H1 (cell line): Measurements from ENCODE around the gene FGF19. TPM values are rescaled to one million over a fixed set of nuclear protein-coding genes. Genes with fewer than 3 reads are reported as not detected.

Experiments
- CTCF ChIA-PET: fragments of 300-600 bp; sonication (Branson Sonifier 250); formaldehyde crosslinking; loops from one replicate; lab custom pipeline; 2021; ENCODE audit not compliant: partially characterized antibody; lab: Charles Lee
- POLR2A ChIA-PET: fragments of 300-600 bp; sonication (Branson Sonifier 250); formaldehyde crosslinking; loops from one replicate; lab custom pipeline; 2021; ENCODE audit warnings: inconsistent platforms; ENCODE audit not compliant: partially characterized antibody; lab: Charles Lee
- DNase-seq, 2 experiments: peaks; one replicate each; pipeline versions ENCODE4 v3.0.0 to v3.0.0-alpha.2; 2010 to 2022; ENCODE audit warnings: low spot score in 2 of 2, low read depth in 1 of 2, mixed read lengths in 1 of 2
- FAIRE-seq: peaks from 2 replicates; lab custom pipeline; 2011; peaks lifted over from hg19 to GRCh38; lab: Jason Lieb, UNC
- H2AFZ ChIP-seq: 2 replicates; pipeline ENCODE4 v1.8.1; 2012; ENCODE audit warnings: low read length, inconsistent platforms
- H2AK5ac ChIP-seq: 2 replicates; pipeline ENCODE4 v1.6.1; 2013; ENCODE audit warnings: low read depth, low read length
- H2BK120ac ChIP-seq: replicated peaks from 2 replicates; pipeline ENCODE3; 2013; ENCODE audit warnings: low read depth, low read length, inconsistent platforms
- H2BK12ac ChIP-seq: 2 replicates; pipeline ENCODE4 v1.6.1; 2013; ENCODE audit warnings: low read depth, low read length
- H2BK15ac ChIP-seq: 2 replicates; pipeline ENCODE4 v1.6.1; 2013; ENCODE audit warnings: low read length
- H2BK20ac ChIP-seq: 2 replicates; pipeline ENCODE4 v1.6.1; 2013; ENCODE audit warnings: low read length
- H2BK5ac ChIP-seq: 2 replicates; pipeline ENCODE4 v1.6.1; 2013; ENCODE audit warnings: low read depth, low read length
- H3K14ac ChIP-seq: 2 replicates; pipeline ENCODE4 v1.6.1; 2013; ENCODE audit warnings: inconsistent platforms; ENCODE audit not compliant: insufficient read length
- H3K18ac ChIP-seq: 2 replicates; pipeline ENCODE4 v1.6.1; 2013; ENCODE audit warnings: low read length; ENCODE audit errors: extremely low read depth
- H3K23ac ChIP-seq: 2 replicates; pipeline ENCODE4 v1.6.1; 2013; ENCODE audit warnings: inconsistent platforms; ENCODE audit not compliant: insufficient read length
- H3K23me2 ChIP-seq: 2 replicates; pipeline ENCODE4 v1.6.1; 2013; ENCODE audit warnings: low read depth, low read length
- H3K27ac ChIP-seq: 2 replicates; pipeline ENCODE4 v1.6.1; 2011; ENCODE audit warnings: low read depth, low read length, inconsistent platforms
- H3K27me3 ChIP-seq, 4 experiments: replicated peaks in 1 of 4; 1 replicate in 1 of 4; 2 replicates in 3 of 4; pipeline versions ENCODE4 v1.6.1 to v1.8.1; 2011 to 2013; ENCODE audit warnings: low read length in 3 of 4, mild to moderate bottlenecking in 3 of 4, inconsistent platforms in 2 of 4, mixed read lengths in 2 of 4, moderate library complexity in 1 of 4; ENCODE audit not compliant: control insufficient read depth in 3 of 4, insufficient read depth in 3 of 4; ENCODE audit errors: extremely low read depth in 1 of 4
- H3K36me3 ChIP-seq, 4 experiments: 2 replicates each; pipeline versions ENCODE4 v1.6.1 to v1.8.1; 2011 to 2013; ENCODE audit warnings: mild to moderate bottlenecking in 4 of 4, low read length in 3 of 4, moderate library complexity in 2 of 4, control low read depth in 1 of 4, inconsistent platforms in 1 of 4; ENCODE audit not compliant: insufficient read depth in 4 of 4, control insufficient read depth in 2 of 4
- H3K4ac ChIP-seq: replicated peaks from 2 replicates; pipeline ENCODE3; 2013; ENCODE audit warnings: low read length, low read depth, mixed read lengths, inconsistent platforms; ENCODE audit not compliant: insufficient read length
- H3K4me1 ChIP-seq, 4 experiments: replicated peaks in 1 of 4; 1 replicate in 1 of 4; 2 replicates in 3 of 4; pipeline versions ENCODE4 v1.6.1 to v1.8.1; 2011 to 2013; ENCODE audit warnings: low read length in 3 of 4, inconsistent platforms in 2 of 4, mixed read lengths in 1 of 4; ENCODE audit not compliant: insufficient read depth in 4 of 4, control insufficient read depth in 3 of 4
- H3K4me2 ChIP-seq, 2 experiments: 2 replicates each; pipeline versions ENCODE4 v1.6.1 to v1.8.1; 2011 to 2013; ENCODE audit warnings: low read depth in 2 of 2, low read length in 2 of 2, control low read depth in 1 of 2, inconsistent platforms in 1 of 2, mild to moderate bottlenecking in 1 of 2; ENCODE audit not compliant: insufficient read depth in 1 of 2
- H3K4me3 ChIP-seq, 4 experiments: fragments of 200-600, 300-600 bp in 1 of 4; sonication (generic), shearing (Covaris generic), sonication (Bioruptor Twin) in 1 of 4; 2 replicates each; pipeline versions ENCODE4 v1.5.1 to v1.8.1; 2011 to 2016; ENCODE audit warnings: low read length in 4 of 4, low read depth in 3 of 4, control low read depth in 2 of 4, inconsistent platforms in 2 of 4, mild to moderate bottlenecking in 2 of 4, mixed read lengths in 1 of 4, moderate library complexity in 1 of 4; ENCODE audit not compliant: insufficient read depth in 2 of 4; ENCODE audit errors: extremely low read depth in 1 of 4
- H3K56ac ChIP-seq: replicated peaks from 2 replicates; pipeline ENCODE3; 2013; ENCODE audit warnings: low read depth, mild to moderate bottlenecking, mixed read lengths, low read length, inconsistent platforms; ENCODE audit not compliant: insufficient read length
- H3K79me1 ChIP-seq: 2 replicates; pipeline ENCODE4 v1.6.1; 2013; ENCODE audit warnings: low read depth, low read length, control low read depth
- H3K79me2 ChIP-seq, 2 experiments: 2 replicates each; pipeline versions ENCODE4 v1.6.1 to v1.8.1; 2012 to 2013; ENCODE audit warnings: low read length in 2 of 2, mild to moderate bottlenecking in 2 of 2, inconsistent platforms in 1 of 2; ENCODE audit not compliant: insufficient read depth in 2 of 2, control insufficient read depth in 1 of 2
- H3K9ac ChIP-seq, 4 experiments: replicated peaks in 1 of 4; 1 replicate in 1 of 4; 2 replicates in 3 of 4; pipeline versions ENCODE4 v1.6.1 to v1.8.1; 2011 to 2013; ENCODE audit warnings: low read depth in 3 of 4, low read length in 3 of 4, control low read depth in 2 of 4, mild to moderate bottlenecking in 2 of 4, moderate library complexity in 2 of 4, inconsistent platforms in 1 of 4; ENCODE audit errors: extremely low read depth in 1 of 4
- H3K9me3 ChIP-seq, 2 experiments: 2 replicates each; pipeline versions ENCODE4 v1.6.1 to v1.8.1; 2012 to 2013; ENCODE audit warnings: mild to moderate bottlenecking in 2 of 2, moderate library complexity in 2 of 2, control low read depth in 1 of 2, inconsistent platforms in 1 of 2, low read depth in 1 of 2, low read length in 1 of 2, mixed read lengths in 1 of 2; ENCODE audit not compliant: insufficient read depth in 2 of 2
- H4K20me1 ChIP-seq, 2 experiments: replicated peaks in 1 of 2; 2 replicates each; pipeline versions ENCODE3 to v1.8.1; 2011 to 2013; ENCODE audit warnings: inconsistent platforms in 2 of 2, low read length in 2 of 2, mild to moderate bottlenecking in 1 of 2; ENCODE audit not compliant: insufficient read depth in 2 of 2, control insufficient read depth in 1 of 2
- H4K5ac ChIP-seq: 2 replicates; pipeline ENCODE4 v1.6.1; 2013; ENCODE audit warnings: low read length, low read depth, mixed read lengths, inconsistent platforms; ENCODE audit not compliant: insufficient read length
- H4K8ac ChIP-seq: 2 replicates; pipeline ENCODE4 v1.8.0; 2013; ENCODE audit warnings: mild to moderate bottlenecking, moderate library complexity, low read length, inconsistent platforms; ENCODE audit not compliant: insufficient read depth; ENCODE audit errors: extremely low read depth
- H4K91ac ChIP-seq: replicated peaks from 2 replicates; pipeline ENCODE3; 2013; ENCODE audit warnings: low read length, mixed read lengths, inconsistent platforms; ENCODE audit not compliant: insufficient read length
- ASH2L ChIP-seq: fragments of 200-600, 300-600 bp; sonication (generic); IDR thresholded peaks from one replicate; pipeline ENCODE4 v1.7.1; 2017; ENCODE audit warnings: low read length
- CBX8 ChIP-seq: fragments of 300-800, 300-1000 bp; sonication (generic); IDR thresholded peaks from 2 replicates; pipeline ENCODE4 v1.7.1; 2016; ENCODE audit warnings: low read depth, low read length, borderline replicate concordance
- CREB1 ChIP-seq: IDR thresholded peaks from 2 replicates; pipeline ENCODE4 v1.6.1; 2012; ENCODE audit warnings: inconsistent platforms
- HDAC2 ChIP-seq, 2 experiments: fragments of 300-600 bp in 1 of 2; sonication (generic) in 1 of 2; IDR thresholded peaks; 2 replicates each; pipeline ENCODE4 v1.6.1; 2011 to 2012; ENCODE audit warnings: low read depth in 2 of 2, low read length in 2 of 2, mild to moderate bottlenecking in 2 of 2, moderate library complexity in 2 of 2, borderline replicate concordance in 1 of 2, inconsistent platforms in 1 of 2
- KDM4A ChIP-seq: IDR thresholded peaks from one replicate; pipeline ENCODE4 v1.7.1; 2012; ENCODE audit warnings: low read depth, mild to moderate bottlenecking, moderate library complexity, low read length, inconsistent platforms; ENCODE audit not compliant: severe bottlenecking
- NANOG ChIP-seq: IDR thresholded peaks from 2 replicates; pipeline ENCODE4 v1.6.1; 2011; ENCODE audit warnings: low read length, low read depth, mild to moderate bottlenecking, inconsistent platforms; ENCODE audit not compliant: insufficient read depth, poor library complexity, severe bottlenecking
- POLR2A ChIP-seq, 2 experiments: IDR thresholded peaks; 1 replicate in 1 of 2; 2 replicates in 1 of 2; pipeline ENCODE4 v1.6.1; 2011; ENCODE audit warnings: low read depth in 2 of 2, low read length in 2 of 2, mild to moderate bottlenecking in 2 of 2; ENCODE audit errors: control extremely low read depth in 1 of 2
- RAD21 ChIP-seq, 2 experiments: IDR thresholded peaks in 1 of 2; conservative IDR thresholded peaks in 1 of 2; 2 replicates each; pipeline ENCODE4 v1.6.1; 2011; ENCODE audit warnings: low read depth in 2 of 2, low read length in 2 of 2, improper control_type of control experiment in 1 of 2, inconsistent platforms in 1 of 2, mild to moderate bottlenecking in 1 of 2, moderate library complexity in 1 of 2
- TAF1 ChIP-seq: IDR thresholded peaks from 2 replicates; pipeline ENCODE4 v1.6.1; 2011; ENCODE audit warnings: mild to moderate bottlenecking, low read depth, low read length
- WGBS, 2 experiments: shearing (Covaris generic) in 1 of 2; methylation state at CpG; one replicate each; pipeline versions ENCODE4 v1.1.6 to v1.1.7; 2013 to 2015; ENCODE audit warnings: low lambda C conversion rate in 2 of 2, mixed read lengths in 2 of 2, inconsistent platforms in 1 of 2, low coverage in 1 of 2, missing lambda C conversion rate in 1 of 2; ENCODE audit not compliant: insufficient replicate concordance in 2 of 2, insufficient coverage in 1 of 2, insufficient read length in 1 of 2; ENCODE audit errors: extremely low coverage in 1 of 2, missing lambda C conversion rate in 1 of 2; 5-methylcytosine and 5-hydroxymethylcytosine counted together
- polyA plus RNA-seq, 7 experiments: library from polyadenylated mRNA; depleted of rRNA in 3 of 7; stranded (reverse) in 5 of 7; unstranded in 2 of 7; fragments of >200 nt in 5 of 7; fragments of 200-250 nt in 2 of 7; gene quantifications; 1 replicate in 5 of 7; 2 replicates in 1 of 7; 4 replicates in 1 of 7; pipeline versions ENCODE4 v1.2.1 to v1.2.3, GENCODE V29; 2011 to 2013; ENCODE audit warnings: missing spikeins in 2 of 7, mixed read lengths in 2 of 7
- total RNA-seq: library from RNA; stranded (reverse); fragmentation: NEBNext Ultra II Directional; extraction: Animal tissue kit (Norgen Biotek cat#: 25700); gene quantifications from 2 replicates; pipeline ENCODE4 v1.2.1, GENCODE V29; 2021

FGF19 gene
- total and polyA plus RNA-seq, 2 of the 8 experiments (the other 6 are each of a cell fraction or from before 2014, with no cell fraction given), result 9.6 to 14.8 TPM

DNA sequence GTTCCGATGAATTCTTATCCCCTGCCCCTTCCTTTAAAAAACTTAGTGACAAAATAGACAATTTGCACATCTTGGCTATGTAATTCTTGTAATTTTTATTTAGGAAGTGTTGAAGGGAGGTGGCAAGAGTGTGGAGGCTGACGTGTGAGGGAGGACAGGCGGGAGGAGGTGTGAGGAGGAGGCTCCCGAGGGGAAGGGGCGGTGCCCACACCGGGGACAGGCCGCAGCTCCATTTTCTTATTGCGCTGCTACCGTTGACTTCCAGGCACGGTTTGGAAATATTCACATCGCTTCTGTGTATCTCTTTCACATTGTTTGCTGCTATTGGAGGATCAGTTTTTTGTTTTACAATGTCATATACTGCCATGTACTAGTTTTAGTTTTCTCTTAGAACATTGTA lies 50.8 kb downstream of the FGF19 start:
- peaks cover 29 to 64% (median 44%) of the 10 kb centered on the region in 4 experiments for H3K36me3 ChIP-seq
- TF ChIP-seq CREB1 (no peak), POLR2A (IDR thresholded peaks at IDR 0.05; ENCODE audit: control extremely low read depth in 1 of 2, low read depth in 2 of 2, low read length in 2 of 2) (no peak), RAD21 (IDR thresholded peaks at IDR 0.05 in 1 of 2, conservative IDR thresholded peaks at IDR 0.05 in 1 of 2; ENCODE audit: low read depth in 2 of 2, low read length in 2 of 2) (no peak), HDAC2 (IDR thresholded peaks at IDR 0.05; ENCODE audit: borderline replicate concordance in 1 of 2, low read depth in 2 of 2, low read length in 2 of 2) (no peak), NANOG (no peak), ASH2L (no peak), KDM4A (no peak), TAF1 (no peak), CBX8 (no peak)
- TF ChIP-seq, all 59 proteins: peak for 0
- no peak overlapping the region for H3K9ac ChIP-seq
- H2BK120ac ChIP-seq, result no peak overlapping the region
- peaks cover 9 to 17% of the 10 kb centered on the region in 2 experiments for H4K20me1 ChIP-seq
- CTCF ChIA-PET, result interaction anchor here (1.2 to 1.6 kb wide), 3 partner anchors 9 to 360 kb away, joined by 3 to 4 read pairs (median 3); no protein-coding TSS in a partner anchor
- DNase-seq (no peak), FAIRE-seq (no peak)
- H3K79me1 ChIP-seq, result peaks cover 2% of the 10 kb centered on the region; the same call in 1 of the 2 replicates
- no peak overlapping the region for H3K27ac ChIP-seq
- no peaks in the 10 kb centered on the region; the same call in 1 of the 2 replicates for H3K23me2 ChIP-seq
- H3K18ac ChIP-seq, result no peak overlapping the region
- H3K56ac ChIP-seq, result no peak overlapping the region
- H2BK12ac ChIP-seq, result no peak overlapping the region
- H3K4ac ChIP-seq, result no peak overlapping the region
- H2BK5ac ChIP-seq, result no peak overlapping the region
- no peak overlapping the region for H4K8ac ChIP-seq
- 92% methylated on average over 11 of the region's 11 CpGs; no CpG with 5 or more reads in 1 of the 2 experiments for WGBS, 2 experiments
- H3K9me3 ChIP-seq, result no peaks in the 10 kb centered on the region
- no peak overlapping the region for H3K23ac ChIP-seq
- no peak overlapping the region for H2AFZ ChIP-seq
- no peak overlapping the region for H3K4me2 ChIP-seq
- no peak overlapping the region for H4K5ac ChIP-seq
- H3K4me3 ChIP-seq, result no peak overlapping the region
- H2AK5ac ChIP-seq, result no peak overlapping the region
- no peak overlapping the region for H2BK20ac ChIP-seq
- H4K91ac ChIP-seq, result no peak overlapping the region
- POLR2A ChIA-PET, result interaction anchor here (10.9 kb wide), 1 partner anchor 12 kb away, joined by 197 read pairs; the partner anchor contains the start of gene CCND1
- H3K4me1 ChIP-seq, result peaks cover 0 to 11% (median 7%) of the 10 kb centered on the region in 4 experiments; a peak in 6 of 7 replicates
- no peak overlapping the region for H2BK15ac ChIP-seq
- no peaks in the 10 kb centered on the region; a peak in 1 of 4 replicates for H3K79me2 ChIP-seq
- H3K27me3 ChIP-seq, result no peaks in the 10 kb centered on the region; a peak in 1 of 7 replicates
- H3K14ac ChIP-seq, result no peak overlapping the region
